Bronchial epithelial cell (primary cell): ENCODE results near the gene STOX1. TPM values are rescaled to one million over a fixed set of nuclear protein-coding genes. Genes with fewer than 3 reads are reported as not detected.
"Not testable (repeated sequence)": the region's sequence is repeated elsewhere in the genome, so short reads cannot be mapped to it uniquely, and the experiment has no call there.

Experiments used
- DNase-seq: peaks from one replicate; pipeline ENCODE4 v3.0.0-alpha.2; 2010; ENCODE audit warnings: low read depth
- FAIRE-seq: peaks from 2 replicates; lab custom pipeline; 2011; peaks lifted over from hg19 to GRCh38; lab: Jason Lieb, UNC
- H3K27me3 ChIP-seq: 2 replicates; pipeline ENCODE4 v1.5.1; 2011; ENCODE audit warnings: low read length; ENCODE audit not compliant: control insufficient read depth, insufficient read depth
- H3K36me3 ChIP-seq: 2 replicates; pipeline ENCODE4 v1.5.1; 2011; ENCODE audit warnings: low read length; ENCODE audit not compliant: control insufficient read depth, insufficient read depth
- H3K4me3 ChIP-seq: 2 replicates; pipeline ENCODE4 v1.5.1; 2011; ENCODE audit warnings: mild to moderate bottlenecking, low read depth, low read length, control low read depth
- total RNA-seq: library from RNA; depleted of rRNA; stranded (reverse); fragments of >200 nt; gene quantifications from 2 replicates; pipeline ENCODE4 v1.2.1, GENCODE V29; 2014
- TF ChIP-seq, protein P1 (sequence below): IDR thresholded peaks from 2 replicates; pipeline ENCODE4 v1.5.1; 2011; ENCODE audit warnings: mild to moderate bottlenecking, moderate library complexity, low read length, control low read depth, inconsistent platforms; ENCODE audit not compliant: insufficient read depth, severe bottlenecking

Gene STOX1
- total RNA-seq, 1 donor from 2014 or later: under 0.01 TPM

DNA sequence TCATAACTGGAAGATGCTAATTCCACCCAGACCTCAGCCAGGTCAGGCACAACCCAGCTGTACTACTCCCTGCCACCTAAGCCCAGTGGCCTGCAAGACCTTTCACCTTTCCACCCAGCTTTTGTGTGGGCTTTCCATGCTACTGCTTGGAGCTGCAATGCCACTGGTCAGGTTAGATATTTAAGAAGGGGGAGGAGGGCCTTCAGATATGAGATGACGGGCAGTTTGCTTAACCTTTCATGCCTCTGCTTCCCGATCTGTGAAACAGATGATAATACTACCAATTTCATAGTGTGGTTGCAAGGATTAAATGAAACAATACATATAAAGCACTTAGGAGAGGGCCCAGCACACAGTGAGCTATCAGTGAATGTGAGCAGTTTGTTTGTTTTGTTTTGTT, 20.9 kb downstream of the STOX1 start:
- DNase-seq (no peak), FAIRE-seq (no peak)
- Histone ChIP-seq H3K4me3 (no peak overlapping the region), H3K27me3 (no peaks in the 10 kb centered on the region), H3K36me3 (no peaks in the 10 kb centered on the region)
- TF ChIP-seq, protein P1, sequence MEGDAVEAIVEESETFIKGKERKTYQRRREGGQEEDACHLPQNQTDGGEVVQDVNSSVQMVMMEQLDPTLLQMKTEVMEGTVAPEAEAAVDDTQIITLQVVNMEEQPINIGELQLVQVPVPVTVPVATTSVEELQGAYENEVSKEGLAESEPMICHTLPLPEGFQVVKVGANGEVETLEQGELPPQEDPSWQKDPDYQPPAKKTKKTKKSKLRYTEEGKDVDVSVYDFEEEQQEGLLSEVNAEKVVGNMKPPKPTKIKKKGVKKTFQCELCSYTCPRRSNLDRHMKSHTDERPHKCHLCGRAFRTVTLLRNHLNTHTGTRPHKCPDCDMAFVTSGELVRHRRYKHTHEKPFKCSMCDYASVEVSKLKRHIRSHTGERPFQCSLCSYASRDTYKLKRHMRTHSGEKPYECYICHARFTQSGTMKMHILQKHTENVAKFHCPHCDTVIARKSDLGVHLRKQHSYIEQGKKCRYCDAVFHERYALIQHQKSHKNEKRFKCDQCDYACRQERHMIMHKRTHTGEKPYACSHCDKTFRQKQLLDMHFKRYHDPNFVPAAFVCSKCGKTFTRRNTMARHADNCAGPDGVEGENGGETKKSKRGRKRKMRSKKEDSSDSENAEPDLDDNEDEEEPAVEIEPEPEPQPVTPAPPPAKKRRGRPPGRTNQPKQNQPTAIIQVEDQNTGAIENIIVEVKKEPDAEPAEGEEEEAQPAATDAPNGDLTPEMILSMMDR: no peak

DNA sequence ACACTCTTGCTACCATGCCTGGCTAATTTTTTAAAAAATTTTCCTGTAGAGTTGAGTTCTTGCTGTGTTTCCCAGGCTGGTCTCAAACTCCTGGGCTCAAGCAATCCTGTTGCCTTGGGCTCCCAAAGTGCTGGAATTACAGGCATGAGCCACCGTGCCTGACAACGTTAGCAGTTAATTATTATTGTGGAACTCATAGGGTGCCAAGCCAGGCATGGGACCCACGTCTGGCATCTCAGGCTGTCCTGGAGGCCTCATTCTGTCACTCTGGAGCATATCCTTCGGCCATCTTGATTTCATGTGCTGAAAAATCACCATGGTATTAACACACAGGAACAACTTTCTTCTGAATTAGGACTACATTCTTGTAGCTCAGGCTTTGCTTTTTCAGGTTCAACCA, 21.5 kb downstream of the STOX1 start:
- Histone ChIP-seq H3K36me3 (no peaks in the 10 kb centered on the region), H3K27me3 (no peaks in the 10 kb centered on the region), H3K4me3 (no peak overlapping the region)
- TF ChIP-seq, protein P1: no peak
- FAIRE-seq (no peak), DNase-seq (no peak)

DNA sequence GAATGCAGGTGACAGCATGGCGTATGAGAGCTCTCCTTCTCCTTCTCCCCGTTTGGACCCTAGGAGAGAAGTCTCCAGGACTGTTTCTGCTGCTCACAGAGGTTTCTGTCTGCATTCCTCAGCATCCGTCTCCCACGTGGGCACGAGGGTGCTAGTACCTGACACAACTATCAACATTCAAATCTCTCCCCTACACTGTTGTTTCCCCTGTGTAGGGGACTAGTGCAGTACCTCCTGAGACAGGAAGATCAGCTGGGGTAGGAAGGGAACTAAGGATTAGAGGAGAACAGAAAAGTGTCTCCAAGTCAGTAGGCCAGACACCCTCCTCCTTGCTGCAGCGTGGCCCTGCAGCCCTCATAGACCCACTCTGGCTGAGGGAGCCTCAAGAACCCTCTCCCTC, 29.0 kb downstream of the STOX1 start:
- TF ChIP-seq, protein P1: no peak
- Histone ChIP-seq H3K36me3 (no peaks in the 10 kb centered on the region), H3K27me3 (peaks cover 2% of the 10 kb centered on the region), H3K4me3 (no peak overlapping the region)
- FAIRE-seq (no peak), DNase-seq (no peak)

DNA sequence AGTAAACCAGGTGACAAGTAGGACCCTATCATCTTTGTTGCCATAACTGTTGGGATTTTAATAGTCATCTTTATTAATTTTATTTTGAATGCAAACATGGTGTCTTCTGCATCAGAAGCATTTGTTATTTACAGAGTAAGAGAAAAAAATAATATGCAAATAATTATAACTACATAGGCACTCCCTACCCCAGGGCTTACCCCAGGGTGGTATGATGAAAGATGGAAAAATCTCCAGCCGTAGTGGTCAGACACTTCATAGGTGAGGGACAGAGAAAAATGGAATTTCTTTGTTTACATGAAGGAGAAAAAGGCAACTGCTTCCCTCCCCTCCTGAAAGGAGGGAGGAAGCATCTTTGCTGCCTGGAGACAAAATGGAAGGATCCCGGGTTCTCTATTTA, 29.7 kb downstream of the STOX1 start:
- DNase-seq (no peak), FAIRE-seq (no peak)
- no peak overlapping the region for H3K4me3 ChIP-seq
- peaks cover 2% of the 10 kb centered on the region for H3K27me3 ChIP-seq
- TF ChIP-seq, protein P1: no peak
- H3K36me3 ChIP-seq: no peaks in the 10 kb centered on the region

DNA sequence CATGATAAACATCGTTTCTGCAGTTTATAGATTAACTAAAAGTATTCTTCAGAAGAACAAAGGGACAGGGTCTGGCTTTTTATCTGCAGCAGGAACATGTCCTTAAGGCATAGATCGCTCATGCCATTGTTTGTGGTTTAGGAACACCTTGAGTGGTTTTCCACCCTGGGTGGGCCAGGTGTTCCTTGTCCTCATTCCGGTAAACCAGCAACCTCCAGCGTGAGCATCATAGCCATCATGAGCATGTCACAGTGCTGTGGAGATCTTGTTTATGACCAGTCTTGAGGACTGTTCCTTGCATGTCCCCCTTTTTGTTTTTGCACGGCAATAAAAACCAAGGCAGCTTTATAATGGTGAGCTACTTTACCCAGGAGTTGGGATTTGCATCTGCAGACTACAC, 33.9 kb downstream of the STOX1 start:
- FAIRE-seq (no peak), DNase-seq (no peak)
- TF ChIP-seq, protein P1: no peak
- H3K4me3 ChIP-seq: no peak overlapping the region
- H3K36me3 ChIP-seq: no peaks in the 10 kb centered on the region
- H3K27me3 ChIP-seq: peaks cover 2% of the 10 kb centered on the region

DNA sequence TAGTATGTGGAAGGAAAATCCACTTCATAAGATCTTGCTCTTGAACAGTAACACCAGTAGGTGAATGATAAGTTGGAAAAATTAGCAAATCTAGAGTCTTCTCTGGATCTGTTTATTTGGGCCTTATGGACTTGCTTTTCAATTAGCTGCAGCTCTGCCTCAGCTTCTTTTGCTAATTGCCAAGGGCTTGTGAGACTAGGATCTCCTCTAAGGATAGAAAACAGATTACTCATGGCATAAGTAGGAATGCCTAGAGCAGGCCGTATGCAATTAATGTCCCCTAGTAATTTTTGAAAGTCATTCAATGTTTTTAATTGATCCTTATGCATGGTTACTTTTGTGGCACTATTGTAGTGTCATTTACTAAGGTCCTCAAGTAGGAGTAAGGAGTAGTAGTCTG, 37.3 kb downstream of the STOX1 start:
- FAIRE-seq: no peak

DNA sequence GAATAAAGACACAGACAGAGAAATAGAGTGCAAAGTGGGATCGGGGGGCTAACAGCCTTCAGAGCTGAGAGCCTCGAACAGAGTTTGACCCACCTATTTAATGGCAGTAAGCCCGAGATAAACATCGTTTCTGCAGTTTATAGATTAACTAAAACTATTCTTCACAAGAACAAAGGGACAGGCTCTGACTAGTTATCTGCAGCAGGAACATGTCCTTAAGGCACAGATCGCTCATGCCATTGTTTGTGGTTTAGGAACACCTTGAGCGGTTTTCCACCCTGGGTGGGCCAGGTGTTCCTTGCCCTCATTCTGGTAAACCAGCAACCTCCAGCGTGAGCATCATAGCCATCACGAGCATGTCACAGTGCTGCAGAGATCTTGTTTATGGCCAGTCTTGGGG, 40.8 kb downstream of the STOX1 start:
- H3K36me3 ChIP-seq, FAIRE-seq, H3K27me3 ChIP-seq, DNase-seq, H3K4me3 ChIP-seq: not testable (repeated sequence)

More for the DNA sequence above, 37.3 kb downstream of the STOX1 start:
- TF ChIP-seq, protein P1: no peak
- Histone ChIP-seq H3K4me3 (no peak overlapping the region), H3K36me3 (no peaks in the 10 kb centered on the region), H3K27me3 (no peaks in the 10 kb centered on the region)
- DNase-seq: no peak
